Islet of Langerhans (tissue), 1 donor: ENCODE results near the gene COPS8.

Source experiments
- FAIRE-seq: peaks from one replicate; lab custom pipeline; 2011; peaks lifted over from hg19 to GRCh38; lab: Jason Lieb, UNC

COPS8 gene

GRCh38 chr2:237085248-237086221, at the start of gene COPS8:
Gene COPS8 (plus strand): TSS chr2:237085889. CDS start chr2:237085965, 76 bp downstream.
- FAIRE-seq = no peak

- FAIRE-seq = no peak
Measured at GRCh38 chr2:237039301-237040031, 46.2 kb upstream of the COPS8 start.

GRCh38 chr2:237041231-237041630, 44.5 kb upstream of the COPS8 start:
- no peak for FAIRE-seq

- FAIRE-seq = no peak
Measured at GRCh38 chr2:237042101-237042500, 43.6 kb upstream of the COPS8 start.

GRCh38 chr2:237043866-237044265, 41.8 kb upstream of the COPS8 start:
- no peak for FAIRE-seq

- FAIRE-seq = peak; percentile 21
Measured at GRCh38 chr2:237044281-237044680, 41.4 kb upstream of the COPS8 start.

- no peak for FAIRE-seq
Measured at GRCh38 chr2:237045449-237045848, 40.2 kb upstream of the COPS8 start.

- FAIRE-seq = no peak
Measured at GRCh38 chr2:237048595-237048994, 37.1 kb upstream of the COPS8 start.

- FAIRE-seq = no peak
Measured at GRCh38 chr2:237051861-237052260, 33.8 kb upstream of the COPS8 start.

- FAIRE-seq = no peak
Measured at GRCh38 chr2:237053066-237053465, 32.6 kb upstream of the COPS8 start.

GRCh38 chr2:237055386-237056100, 30.1 kb upstream of the COPS8 start:
- no peak for FAIRE-seq

- FAIRE-seq = no peak
Measured at GRCh38 chr2:237056287-237056875, 29.3 kb upstream of the COPS8 start.

- no peak for FAIRE-seq
Measured at GRCh38 chr2:237057107-237057506, 28.6 kb upstream of the COPS8 start.

- FAIRE-seq = no peak
Measured at GRCh38 chr2:237057893-237058300, 27.8 kb upstream of the COPS8 start.

- FAIRE-seq = no peak
Measured at GRCh38 chr2:237058423-237058822, 27.3 kb upstream of the COPS8 start.

- FAIRE-seq = no peak
Measured at GRCh38 chr2:237059155-237059875, 26.4 kb upstream of the COPS8 start.

- FAIRE-seq = no peak
Measured at GRCh38 chr2:237060534-237061312, 25.0 kb upstream of the COPS8 start.

GRCh38 chr2:237061356-237061755, 24.3 kb upstream of the COPS8 start:
- no peak for FAIRE-seq

GRCh38 chr2:237062585-237062984, 23.1 kb upstream of the COPS8 start:
- no peak for FAIRE-seq

GRCh38 chr2:237064203-237065070, 21.3 kb upstream of the COPS8 start:
- FAIRE-seq = no peak
